B cell (primary cell): ENCODE measurements around the gene CRTC1. TPM values are rescaled to one million over a fixed set of nuclear protein-coding genes. Genes with fewer than 3 reads are reported as not detected.

Source experiments
- ATAC-seq: fragments of 200-7000 bp; cut with Tn5 transposase; one replicate; pipeline ENCODE4 v1.10.0; 2021; ENCODE audit warnings: low read depth, mild to moderate bottlenecking, moderate number of reproducible peaks, moderate library complexity
- CTCF ChIA-PET: fragments of 350-600 bp; sonication (Branson Sonifier 250); formaldehyde crosslinking; loops from one replicate; lab custom pipeline; 2021; ENCODE audit warnings: antibody characterized with exemption, inconsistent platforms; lab: Charles Lee
- POLR2A ChIA-PET: fragments of 350-600 bp; sonication (Branson Sonifier 250); formaldehyde crosslinking; loops from one replicate; lab custom pipeline; 2021; ENCODE audit warnings: antibody characterized with exemption; lab: Charles Lee
- DNase-seq: peaks from one replicate; pipeline ENCODE4 v3.0.0; 2013
- H2AFZ ChIP-seq: 2 replicates; pipeline ENCODE4 v1.6.1; 2012; ENCODE audit warnings: mild to moderate bottlenecking, low read depth, low read length; ENCODE audit not compliant: insufficient read depth, poor library complexity, severe bottlenecking
- H3K27ac ChIP-seq, 2 donors: 1 replicate in 1 of 2; 2 replicates in 1 of 2; pipeline ENCODE4 v1.5.1; 2012 to 2013; ENCODE audit warnings: low read length in 2 of 2, mild to moderate bottlenecking in 2 of 2, moderate library complexity in 1 of 2
- H3K27me3 ChIP-seq, 4 experiments: fragments of 200-600 bp in 1 of 4; sonication (generic) in 1 of 4; replicated peaks in 1 of 4; 1 replicate in 2 of 4; 2 replicates in 2 of 4; pipeline versions ENCODE4 v1.6.1 to v1.7.0; 2013 to 2016; ENCODE audit warnings: low read length in 3 of 4, mild to moderate bottlenecking in 2 of 4, mixed read lengths in 1 of 4, moderate library complexity in 1 of 4; ENCODE audit not compliant: insufficient read depth in 4 of 4, control insufficient read depth in 3 of 4; ENCODE audit errors: control extremely low read depth in 1 of 4
- H3K36me3 ChIP-seq, 2 experiments: replicated peaks in 1 of 2; 1 replicate in 1 of 2; 2 replicates in 1 of 2; pipeline versions ENCODE4 v1.6.1 to v1.7.1; 2013; ENCODE audit warnings: low read length in 1 of 2; ENCODE audit not compliant: insufficient read depth in 2 of 2, control insufficient read depth in 1 of 2; ENCODE audit errors: control extremely low read depth in 1 of 2, extremely low read depth in 1 of 2
- H3K4me1 ChIP-seq, 2 donors: fragments of 200-600 bp in 1 of 2; sonication (generic) in 1 of 2; 1 replicate in 1 of 2; 2 replicates in 1 of 2; pipeline versions ENCODE4 v1.5.1 to v1.6.1; 2013 to 2017; ENCODE audit warnings: low read length in 2 of 2; ENCODE audit not compliant: control insufficient read depth in 2 of 2, insufficient read depth in 2 of 2
- H3K4me2 ChIP-seq: replicated peaks from 2 replicates; pipeline ENCODE3; 2012; ENCODE audit warnings: mild to moderate bottlenecking, low read depth, low read length; ENCODE audit not compliant: poor library complexity, severe bottlenecking
- H3K4me3 ChIP-seq, 5 experiments: fragments of 200-600 bp in 1 of 5; sonication (generic) in 1 of 5; 1 replicate in 3 of 5; 2 replicates in 2 of 5; pipeline versions ENCODE4 v1.5.1 to v1.7.0; 2011 to 2016; ENCODE audit warnings: low read length in 4 of 5, mild to moderate bottlenecking in 4 of 5, low read depth in 2 of 5, control low read depth in 1 of 5, moderate library complexity in 1 of 5; ENCODE audit not compliant: insufficient read depth in 1 of 5; ENCODE audit errors: control extremely low read depth in 1 of 5, extremely low read depth in 1 of 5
- H3K79me2 ChIP-seq: fragments of 200-600 bp; sonication (generic); one replicate; pipeline ENCODE4 v1.6.0; 2016; ENCODE audit warnings: low read length; ENCODE audit not compliant: control insufficient read depth, insufficient read depth
- H3K9ac ChIP-seq: fragments of 200-600 bp; sonication (generic); 2 replicates; pipeline ENCODE4 v1.6.1; 2017; ENCODE audit warnings: mild to moderate bottlenecking, low read length, moderate library complexity
- H3K9me3 ChIP-seq, 3 donors: one replicate each; pipeline versions ENCODE4 v1.6.1 to v1.7.1; 2013; ENCODE audit warnings: low read length in 2 of 3; ENCODE audit not compliant: control insufficient read depth in 2 of 3, insufficient read depth in 1 of 3; ENCODE audit errors: control extremely low read depth in 1 of 3
- H4K20me1 ChIP-seq: 2 replicates; pipeline ENCODE4 v1.6.0; 2012; ENCODE audit warnings: mild to moderate bottlenecking, low read length; ENCODE audit not compliant: insufficient read depth, control insufficient read depth, poor library complexity, severe bottlenecking
- H3K27ac Mint-ChIP-seq: one replicate; pipeline ENCODE4 v1.8.0; 2021; ENCODE audit warnings: mixed read lengths
- H3K27me3 Mint-ChIP-seq: one replicate; pipeline ENCODE4 v1.8.0; 2021; ENCODE audit warnings: mixed read lengths
- H3K4me1 Mint-ChIP-seq: one replicate; pipeline ENCODE4 v1.8.0; 2021; ENCODE audit warnings: mixed read lengths
- H3K4me3 Mint-ChIP-seq: one replicate; pipeline ENCODE4 v1.8.0; 2021; ENCODE audit warnings: mixed read lengths
- H3K9me3 Mint-ChIP-seq: one replicate; pipeline ENCODE4 v1.8.0; 2022; ENCODE audit warnings: mixed read lengths; ENCODE audit not compliant: insufficient read depth
- EZH2 ChIP-seq: IDR thresholded peaks from 2 replicates; pipeline ENCODE4 v1.6.1; 2012; ENCODE audit warnings: borderline replicate concordance, low read depth, mild to moderate bottlenecking, moderate library complexity, low read length; ENCODE audit not compliant: insufficient read depth, poor library complexity, severe bottlenecking
- WGBS: methylation state at CpG from one replicate; pipeline ENCODE4 v1.1.5; 2013; ENCODE audit warnings: missing lambda C conversion rate; ENCODE audit not compliant: insufficient coverage; 5-methylcytosine and 5-hydroxymethylcytosine counted together
- intact Hi-C: fragments of 100-400 bp; cut with micrococcal nuclease; formaldehyde crosslinking; loops from one replicate; pipeline ENCODE4 v1.10.0; 2022
- polyA plus RNA-seq: library from polyadenylated mRNA; depleted of rRNA; stranded (reverse); fragments of >200 nt; gene quantifications from 2 replicates; pipeline ENCODE4 v1.2.3, GENCODE V29; 2012
- total RNA-seq, 2 donors: library from RNA; stranded (reverse); fragments of 120-200 nt in 1 of 2; gene quantifications; 1 replicate in 1 of 2; 2 replicates in 1 of 2; pipeline versions ENCODE4 v1.2.3 to v1.2.4, GENCODE V29; 2013 to 2022
- TF ChIP-seq, protein P1 (sequence below): fragments of 200-600 bp; IDR thresholded peaks from one replicate; pipeline ENCODE4 v1.8.0; 2022; ENCODE audit warnings: antibody characterized with exemption, mild to moderate bottlenecking

Gene CRTC1
- total and polyA plus RNA-seq, 2 donors (not counting 1 experiment from before 2014, with no cell fraction given): 15.9 to 30.1 TPM

GRCh38 chr19:18771328-18772242, 88.1 kb downstream of the CRTC1 start:
- no peak overlapping the region for H3K4me2 ChIP-seq
- POLR2A ChIA-PET: no interaction called here
- ATAC-seq (no peak), DNase-seq (no peak)
- H3K4me1 Mint-ChIP-seq: no peaks in the 10 kb centered on the region
- H2AFZ ChIP-seq: no peak overlapping the region
- WGBS: 91% methylated on average over 36 of the region's 36 CpGs
- no peaks in the 10 kb centered on the region for H3K27me3 Mint-ChIP-seq
- no peaks in the 10 kb centered on the region for H3K9me3 Mint-ChIP-seq
- no peaks in the 10 kb centered on the region for H4K20me1 ChIP-seq
- CTCF ChIA-PET: interaction anchor here (0.6 kb wide), 1 partner anchor 259 kb away, joined by 4 read pairs; no protein-coding TSS in a partner anchor
- no peak overlapping the region for H3K4me3 ChIP-seq
- H3K9me3 ChIP-seq: no peaks in the 10 kb centered on the region
- no peak overlapping the region for H3K9ac ChIP-seq
- intact Hi-C loops: no loop called here
- TF ChIP-seq, protein P1, sequence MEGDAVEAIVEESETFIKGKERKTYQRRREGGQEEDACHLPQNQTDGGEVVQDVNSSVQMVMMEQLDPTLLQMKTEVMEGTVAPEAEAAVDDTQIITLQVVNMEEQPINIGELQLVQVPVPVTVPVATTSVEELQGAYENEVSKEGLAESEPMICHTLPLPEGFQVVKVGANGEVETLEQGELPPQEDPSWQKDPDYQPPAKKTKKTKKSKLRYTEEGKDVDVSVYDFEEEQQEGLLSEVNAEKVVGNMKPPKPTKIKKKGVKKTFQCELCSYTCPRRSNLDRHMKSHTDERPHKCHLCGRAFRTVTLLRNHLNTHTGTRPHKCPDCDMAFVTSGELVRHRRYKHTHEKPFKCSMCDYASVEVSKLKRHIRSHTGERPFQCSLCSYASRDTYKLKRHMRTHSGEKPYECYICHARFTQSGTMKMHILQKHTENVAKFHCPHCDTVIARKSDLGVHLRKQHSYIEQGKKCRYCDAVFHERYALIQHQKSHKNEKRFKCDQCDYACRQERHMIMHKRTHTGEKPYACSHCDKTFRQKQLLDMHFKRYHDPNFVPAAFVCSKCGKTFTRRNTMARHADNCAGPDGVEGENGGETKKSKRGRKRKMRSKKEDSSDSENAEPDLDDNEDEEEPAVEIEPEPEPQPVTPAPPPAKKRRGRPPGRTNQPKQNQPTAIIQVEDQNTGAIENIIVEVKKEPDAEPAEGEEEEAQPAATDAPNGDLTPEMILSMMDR: no peak
- no peak for TF ChIP-seq EZH2
- no peak overlapping the region for H3K27ac Mint-ChIP-seq
- H3K36me3 ChIP-seq: peaks cover 0 to 11% of the 10 kb centered on the region in 2 experiments
- H3K4me3 Mint-ChIP-seq: no peak overlapping the region
- H3K27me3 ChIP-seq: no peaks in the 10 kb centered on the region
- H3K4me1 ChIP-seq: no peaks in the 10 kb centered on the region
- H3K27ac ChIP-seq: no peak overlapping the region
- H3K79me2 ChIP-seq: no peaks in the 10 kb centered on the region
